VCaP (cell line): ENCODE measurements around the gene PHLPP1.

Experiments
- H3K27ac ChIP-seq: fragments of 450-650 bp; 2 replicates; pipeline ENCODE4 v1.5.1; 2017
- TF ChIP-seq, protein P1 (sequence below): fragments of 450-650 bp; conservative IDR thresholded peaks from 2 replicates; pipeline ENCODE4 v1.5.1; 2017; ENCODE audit warnings: mild to moderate bottlenecking, moderate library complexity

PHLPP1 gene

DNA sequence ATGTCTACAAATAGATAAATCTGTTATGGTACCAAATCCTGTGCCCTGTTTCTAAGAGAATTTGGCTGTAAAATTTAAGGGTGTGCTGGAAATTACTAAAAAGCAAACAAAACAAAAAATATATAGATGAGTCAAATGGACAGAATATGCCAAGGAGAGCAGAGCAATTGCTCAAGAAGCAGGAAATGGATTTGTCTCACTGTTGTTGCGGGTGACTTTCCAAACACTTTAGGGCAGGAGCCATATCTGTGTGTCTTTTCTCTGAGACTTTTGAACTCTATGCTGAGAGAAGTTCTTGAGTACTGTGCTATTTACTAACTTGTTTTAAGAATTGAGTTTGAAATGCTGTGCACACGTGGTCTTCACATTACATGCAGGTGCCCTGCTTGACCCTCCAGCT is 221.7 kb downstream of the PHLPP1 start:
- TF ChIP-seq, protein P1, sequence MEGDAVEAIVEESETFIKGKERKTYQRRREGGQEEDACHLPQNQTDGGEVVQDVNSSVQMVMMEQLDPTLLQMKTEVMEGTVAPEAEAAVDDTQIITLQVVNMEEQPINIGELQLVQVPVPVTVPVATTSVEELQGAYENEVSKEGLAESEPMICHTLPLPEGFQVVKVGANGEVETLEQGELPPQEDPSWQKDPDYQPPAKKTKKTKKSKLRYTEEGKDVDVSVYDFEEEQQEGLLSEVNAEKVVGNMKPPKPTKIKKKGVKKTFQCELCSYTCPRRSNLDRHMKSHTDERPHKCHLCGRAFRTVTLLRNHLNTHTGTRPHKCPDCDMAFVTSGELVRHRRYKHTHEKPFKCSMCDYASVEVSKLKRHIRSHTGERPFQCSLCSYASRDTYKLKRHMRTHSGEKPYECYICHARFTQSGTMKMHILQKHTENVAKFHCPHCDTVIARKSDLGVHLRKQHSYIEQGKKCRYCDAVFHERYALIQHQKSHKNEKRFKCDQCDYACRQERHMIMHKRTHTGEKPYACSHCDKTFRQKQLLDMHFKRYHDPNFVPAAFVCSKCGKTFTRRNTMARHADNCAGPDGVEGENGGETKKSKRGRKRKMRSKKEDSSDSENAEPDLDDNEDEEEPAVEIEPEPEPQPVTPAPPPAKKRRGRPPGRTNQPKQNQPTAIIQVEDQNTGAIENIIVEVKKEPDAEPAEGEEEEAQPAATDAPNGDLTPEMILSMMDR = no peak
- H3K27ac ChIP-seq = no peak overlapping the region

- H3K27ac ChIP-seq = no peak overlapping the region
- TF ChIP-seq, protein P1 = no peak
Measured at GRCh38 chr18:62938006-62938405, 222.7 kb downstream of the PHLPP1 start.

- TF ChIP-seq, protein P1 = no peak
Measured at GRCh38 chr18:62938487-62938886, 223.1 kb downstream of the PHLPP1 start.

GRCh38 chr18:62939433-62939832 is 224.1 kb downstream of the PHLPP1 start:
- TF ChIP-seq, protein P1 = no peak
- H3K27ac ChIP-seq = no peak overlapping the region

More at GRCh38 chr18:62938487-62938886, 223.1 kb downstream of the PHLPP1 start:
- H3K27ac ChIP-seq = no peak overlapping the region

- no peak overlapping the region for H3K27ac ChIP-seq
- TF ChIP-seq, protein P1 = no peak
Measured at GRCh38 chr18:62939926-62940325, 224.6 kb downstream of the PHLPP1 start.

DNA sequence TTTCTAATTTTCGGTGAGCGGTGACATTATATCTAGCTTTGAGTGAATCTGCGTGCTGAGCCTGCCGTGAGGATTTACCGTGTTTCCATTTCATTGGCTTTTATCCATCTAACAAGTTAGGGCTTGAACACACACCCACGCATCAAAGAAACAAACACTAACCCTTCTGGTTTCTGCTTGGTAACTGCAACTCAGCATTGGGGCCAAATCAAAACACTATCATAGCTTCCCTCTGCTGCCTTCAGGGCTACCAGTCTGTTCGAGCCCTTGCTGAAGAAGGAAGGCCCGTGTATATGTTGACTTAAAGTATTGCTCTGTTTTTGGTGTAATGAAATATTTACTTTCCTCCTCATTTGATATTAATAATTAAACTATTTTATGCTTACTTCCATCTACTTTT is 227.2 kb downstream of the PHLPP1 start:
- H3K27ac ChIP-seq = no peak overlapping the region
- TF ChIP-seq, protein P1 = no peak

DNA sequence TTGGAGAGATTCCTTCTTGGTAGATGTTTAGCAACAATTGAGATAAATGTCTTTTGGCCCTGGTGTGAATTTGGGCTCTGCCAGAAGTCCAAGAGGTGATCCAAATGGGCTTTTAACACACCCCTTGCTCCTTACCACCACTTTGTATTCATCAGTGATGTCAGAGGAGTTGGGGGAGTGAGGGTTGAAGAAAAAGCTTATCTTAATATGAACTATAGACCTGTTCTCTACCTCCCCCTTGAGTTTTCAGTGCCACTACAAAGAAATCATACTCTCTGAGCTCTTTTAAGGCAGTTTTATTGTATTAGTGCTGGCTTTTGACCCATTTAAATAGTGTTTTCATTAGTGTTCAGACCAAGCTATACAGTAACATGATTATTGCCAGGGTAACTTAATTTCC is 229.1 kb downstream of the PHLPP1 start:
- TF ChIP-seq, protein P1 = no peak
- H3K27ac ChIP-seq = no peak overlapping the region

DNA sequence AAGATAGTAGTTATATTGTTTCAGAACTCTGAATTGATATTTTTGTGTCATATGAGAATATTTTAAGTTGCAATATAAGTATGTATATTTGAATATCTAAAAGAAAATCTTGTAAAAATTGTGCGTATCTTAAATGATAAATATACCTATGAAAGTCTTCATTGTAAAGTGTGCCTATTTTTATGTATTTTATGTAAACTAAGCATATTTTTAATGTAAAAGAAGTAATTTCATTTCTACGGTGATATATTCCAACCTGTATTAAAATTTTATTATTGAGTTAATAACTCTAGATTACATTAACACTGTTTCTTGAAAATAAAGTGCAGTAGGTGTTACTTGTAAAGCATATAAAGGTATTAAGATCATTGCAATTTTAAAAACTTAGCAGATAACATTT is 233.4 kb downstream of the PHLPP1 start:
- H3K27ac ChIP-seq = no peak overlapping the region
- TF ChIP-seq, protein P1 = no peak
